GM23248 (cell line): ENCODE data around the gene MYO7B.

Experiments
- EZH2 ChIP-seq: fragments of 200-600 bp; sonication (generic); IDR thresholded peaks from 2 replicates; pipeline ENCODE4 v1.6.1; 2018; ENCODE audit warnings: antibody characterized with exemption, mild to moderate bottlenecking; ENCODE audit not compliant: insufficient read depth, poor library complexity, severe bottlenecking
- EZH2phosphoT487 ChIP-seq: fragments of 200-600 bp; sonication (generic); IDR thresholded peaks from 2 replicates; pipeline ENCODE4 v1.6.1; 2018; ENCODE audit warnings: antibody characterized with exemption, moderate library complexity, mild to moderate bottlenecking, low read depth; ENCODE audit not compliant: insufficient read depth

DNA sequence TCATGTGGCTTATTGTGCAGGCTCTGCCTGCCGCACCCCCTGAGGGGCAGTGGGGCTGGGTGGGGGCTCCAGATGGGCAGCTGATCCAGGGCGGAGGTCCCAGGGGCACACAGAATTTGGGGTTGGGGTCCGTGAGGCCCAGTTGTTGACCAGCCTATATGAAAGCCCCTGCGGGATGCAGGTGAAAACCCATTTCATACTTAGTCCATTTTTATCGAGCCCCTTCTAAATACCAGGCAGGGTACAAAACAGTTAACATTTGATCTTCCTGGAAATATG, 30.6 kb downstream of the MYO7B start:
- TF ChIP-seq EZH2, result no peak
- TF ChIP-seq EZH2phosphoT487, result no peak
